Type B pancreatic cell (in vitro differentiated cells): Measurements from ENCODE around the gene ARHGAP15. TPM values are rescaled to one million over a fixed set of nuclear protein-coding genes. Genes with fewer than 3 reads are reported as not detected.

Experiments used
- DNase-seq: peaks from one replicate; pipeline ENCODE4 v3.0.0; 2021; ENCODE audit warnings: mixed read lengths; ENCODE audit not compliant: unreplicated experiment; ENCODE audit errors: extremely low spot score
- H3K27ac Mint-ChIP-seq: 2 replicates; pipeline ENCODE4 v1.8.0; 2021; ENCODE audit warnings: mild to moderate bottlenecking, mixed read lengths
- H3K27me3 Mint-ChIP-seq: 2 replicates; pipeline ENCODE4 v1.8.0; 2021; ENCODE audit warnings: mixed read lengths
- H3K36me3 Mint-ChIP-seq: 2 replicates; pipeline ENCODE4 v1.8.0; 2021; ENCODE audit warnings: mixed read lengths
- H3K4me1 Mint-ChIP-seq: one replicate; pipeline ENCODE4 v1.8.0; 2021; ENCODE audit warnings: mixed read lengths; ENCODE audit not compliant: unreplicated experiment
- H3K4me3 Mint-ChIP-seq: 2 replicates; pipeline ENCODE4 v1.8.0; 2021; ENCODE audit warnings: mild to moderate bottlenecking, mixed read lengths
- H3K9me3 Mint-ChIP-seq: 2 replicates; pipeline ENCODE4 v1.8.0; 2021; ENCODE audit warnings: mixed read lengths
- CTCF ChIP-seq: fragments of 200-600 bp; sonication (generic); conservative IDR thresholded peaks from 2 replicates; pipeline ENCODE4 v1.5.0; 2021; ENCODE audit warnings: antibody characterized with exemption, mild to moderate bottlenecking
- total RNA-seq: library from RNA; stranded (reverse); gene quantifications from 2 replicates; pipeline ENCODE4 v1.2.1, GENCODE V29; 2021; ENCODE audit warnings: low replicate concordance

ARHGAP15 gene
- total RNA-seq, 1 donor from 2014 or later: not detected

GRCh38 chr2:143171817-143172216, 42.6 kb downstream of the ARHGAP15 start:
- H3K27me3 Mint-ChIP-seq: peaks cover 3% of the 10 kb centered on the region
- H3K4me1 Mint-ChIP-seq: no peaks in the 10 kb centered on the region
- no peak overlapping the region for H3K27ac Mint-ChIP-seq
- H3K9me3 Mint-ChIP-seq: no peaks in the 10 kb centered on the region
- H3K4me3 Mint-ChIP-seq: no peak overlapping the region
- peak; percentile 62 for TF ChIP-seq CTCF
- DNase-seq: no peak
- no peaks in the 10 kb centered on the region for H3K36me3 Mint-ChIP-seq

GRCh38 chr2:143175438-143175837, 46.2 kb downstream of the ARHGAP15 start:
- TF ChIP-seq CTCF: no peak
- H3K27ac Mint-ChIP-seq: no peak overlapping the region
- H3K4me1 Mint-ChIP-seq: no peaks in the 10 kb centered on the region
- DNase-seq: no peak
- peaks cover 4% of the 10 kb centered on the region for H3K9me3 Mint-ChIP-seq
- peaks cover 3% of the 10 kb centered on the region for H3K27me3 Mint-ChIP-seq
- H3K4me3 Mint-ChIP-seq: no peak overlapping the region
- H3K36me3 Mint-ChIP-seq: no peaks in the 10 kb centered on the region

- Mint-ChIP-seq H3K36me3 (no peaks in the 10 kb centered on the region), H3K4me1 (no peaks in the 10 kb centered on the region), H3K27me3 (peaks cover 3% of the 10 kb centered on the region), H3K9me3 (peaks cover 4% of the 10 kb centered on the region), H3K4me3 (no peak overlapping the region), H3K27ac (no peak overlapping the region)
- no peak for DNase-seq
- no peak for TF ChIP-seq CTCF
Measured at GRCh38 chr2:143176606-143177005, 47.4 kb downstream of the ARHGAP15 start.

GRCh38 chr2:143177096-143177786, 48.0 kb downstream of the ARHGAP15 start:
- Mint-ChIP-seq H3K27me3 (no peaks in the 10 kb centered on the region), H3K4me1 (no peaks in the 10 kb centered on the region), H3K4me3 (no peak overlapping the region), H3K27ac (no peak overlapping the region), H3K36me3 (no peaks in the 10 kb centered on the region), H3K9me3 (peaks cover 4% of the 10 kb centered on the region)
- no peak for TF ChIP-seq CTCF
- no peak for DNase-seq

- no peak overlapping the region for H3K27ac Mint-ChIP-seq
- no peaks in the 10 kb centered on the region for H3K36me3 Mint-ChIP-seq
- no peaks in the 10 kb centered on the region for H3K4me1 Mint-ChIP-seq
- TF ChIP-seq CTCF: no peak
- no peak for DNase-seq
- H3K27me3 Mint-ChIP-seq: no peaks in the 10 kb centered on the region
- peaks cover 4% of the 10 kb centered on the region for H3K9me3 Mint-ChIP-seq
- no peak overlapping the region for H3K4me3 Mint-ChIP-seq
Measured at GRCh38 chr2:143181494-143181893, 52.3 kb downstream of the ARHGAP15 start.
